Stimulated activated CD4-positive, alpha-beta T cell treated with anti-CD3 and anti-CD28 coated beads, Interleukin-4, amount 100 ng/mL, for 48 hours (primary cell): Measurements from ENCODE around the gene SYNGR2.
A peak's percentile ranks its signal among the peaks of the same experiment; 100 is the strongest.

Experiments
- DNase-seq, 2 donors: peaks; one replicate each; pipeline ENCODE4 v3.0.0-alpha.2; 2020; ENCODE audit warnings: low read depth in 2 of 2

The SYNGR2 gene

DNA sequence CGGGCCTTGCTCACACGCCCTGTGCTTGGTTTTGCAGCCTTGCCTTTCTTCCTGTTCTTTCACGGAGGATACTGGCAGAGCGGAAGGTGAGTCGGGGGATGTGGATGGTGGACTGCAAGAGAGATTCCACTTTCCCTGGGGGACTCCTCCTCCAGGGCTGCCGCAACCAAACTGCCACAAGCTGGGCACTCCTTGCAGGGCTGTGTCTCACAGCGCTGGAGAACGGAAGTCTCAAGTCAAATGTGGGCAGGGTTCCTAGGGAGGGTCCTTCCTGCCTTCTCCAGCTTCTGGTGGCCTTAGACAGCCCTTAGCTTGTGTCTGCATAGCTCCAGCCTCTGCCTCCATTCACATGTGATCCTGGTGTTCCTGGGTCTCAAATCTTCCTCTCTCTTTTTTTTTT, 34.3 kb downstream of the SYNGR2 start:
- no peak for DNase-seq

DNA sequence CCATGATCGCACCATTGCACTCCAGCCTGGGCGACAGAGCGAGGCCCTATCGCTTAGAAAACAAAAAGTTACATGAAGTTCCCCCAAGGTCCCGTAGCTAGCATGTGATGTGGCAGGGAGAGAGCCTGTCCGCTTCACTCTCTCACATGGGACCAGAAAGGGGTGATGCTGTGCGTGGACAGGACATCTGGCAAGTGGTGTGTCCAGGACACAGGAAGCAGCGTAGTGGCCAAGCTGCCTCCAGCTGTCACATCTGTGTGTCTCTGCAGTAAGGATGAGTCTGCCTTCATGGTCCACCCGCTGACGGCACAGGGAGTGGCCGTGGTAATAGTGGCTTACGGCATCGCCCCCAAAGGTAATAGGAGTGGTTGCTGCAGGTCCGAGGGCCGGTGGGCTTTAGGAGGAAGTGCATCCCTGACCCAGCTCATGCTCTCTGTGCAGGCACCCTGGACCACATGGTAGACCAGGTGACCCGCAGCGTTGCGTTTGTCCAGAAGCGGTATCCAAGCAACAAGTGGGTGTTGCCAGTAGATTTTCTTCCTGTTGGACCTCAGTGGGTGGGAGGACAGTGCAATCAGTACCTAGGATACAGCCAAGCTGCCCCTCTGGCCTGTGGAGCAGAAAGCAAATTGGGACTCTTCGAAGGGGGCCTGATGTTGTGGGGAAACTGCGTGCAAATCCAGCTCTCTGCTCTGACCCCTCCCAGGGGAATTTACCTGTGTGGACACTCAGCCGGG, 36.2 kb downstream of the SYNGR2 start:
- DNase-seq: no peak

DNA sequence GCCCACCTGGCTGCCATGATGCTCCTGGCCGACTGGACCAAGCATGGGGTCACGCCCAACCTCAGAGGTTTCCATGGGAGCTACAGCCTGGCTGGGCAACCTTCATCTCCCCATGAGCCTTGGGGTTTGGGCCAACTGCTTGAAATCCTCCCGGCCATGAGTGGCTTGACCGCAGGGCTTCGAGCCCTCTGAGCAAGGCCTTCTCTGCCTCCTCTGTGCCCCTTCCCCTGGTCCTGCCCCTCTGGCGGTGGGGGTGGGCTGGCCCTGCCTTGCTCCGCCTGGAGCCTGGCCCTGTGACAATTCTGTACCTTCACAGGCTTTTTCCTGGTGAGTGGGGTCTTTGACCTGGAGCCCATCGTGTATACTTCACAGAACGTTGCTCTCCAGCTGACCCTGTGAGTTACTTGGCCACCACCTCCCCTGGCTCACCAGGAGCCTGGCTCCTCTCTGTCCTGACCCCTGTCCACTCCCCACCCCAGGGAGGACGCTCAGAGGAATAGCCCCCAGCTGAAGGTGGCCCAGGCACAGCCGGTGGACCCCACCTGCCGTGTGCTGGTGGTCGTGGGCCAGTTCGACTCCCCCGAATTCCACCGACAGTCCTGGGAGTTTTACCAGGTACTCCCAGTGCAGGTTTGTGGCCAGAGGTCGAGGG, 36.9 kb downstream of the SYNGR2 start:
- no peak for DNase-seq

DNA sequence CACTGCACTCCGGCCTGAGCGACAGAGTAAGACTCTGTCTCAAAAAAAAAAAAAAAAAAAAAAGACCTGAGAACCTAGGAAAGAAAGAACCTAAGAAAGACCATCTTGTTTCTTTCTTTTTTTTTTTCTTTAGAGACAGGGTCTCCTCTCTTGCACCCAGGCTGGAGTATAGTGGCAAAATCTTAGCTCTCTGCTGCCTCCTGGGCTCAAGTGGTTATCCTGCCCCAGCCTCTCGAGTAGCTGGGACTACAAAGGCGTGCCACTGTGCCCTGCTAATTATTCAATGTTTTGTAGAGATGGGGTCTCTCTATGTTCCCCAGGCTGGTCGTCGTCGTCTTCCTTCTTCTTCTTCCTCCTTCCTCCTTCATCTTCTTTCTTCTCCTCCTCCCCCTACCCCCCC, 37.9 kb downstream of the SYNGR2 start:
- DNase-seq: no peak

DNA sequence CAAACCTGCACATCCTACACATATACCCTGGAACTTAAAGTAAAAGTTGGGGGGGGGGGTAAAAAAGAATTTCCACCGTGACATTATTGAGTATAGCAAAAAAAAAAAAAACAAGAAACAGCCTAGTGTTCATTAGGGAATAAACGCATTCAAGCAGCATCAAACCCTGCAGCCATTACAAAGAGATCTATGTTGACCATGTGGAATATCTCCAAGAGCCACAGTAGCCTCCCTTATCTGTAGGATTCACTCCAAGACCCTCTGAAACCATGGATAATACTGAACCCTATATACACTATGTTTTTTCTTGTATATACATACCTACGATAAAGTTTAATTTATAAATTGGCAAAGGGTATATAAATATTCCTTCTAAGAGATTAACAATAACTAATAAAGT, 40.1 kb downstream of the SYNGR2 start:
- DNase-seq: no peak

DNA sequence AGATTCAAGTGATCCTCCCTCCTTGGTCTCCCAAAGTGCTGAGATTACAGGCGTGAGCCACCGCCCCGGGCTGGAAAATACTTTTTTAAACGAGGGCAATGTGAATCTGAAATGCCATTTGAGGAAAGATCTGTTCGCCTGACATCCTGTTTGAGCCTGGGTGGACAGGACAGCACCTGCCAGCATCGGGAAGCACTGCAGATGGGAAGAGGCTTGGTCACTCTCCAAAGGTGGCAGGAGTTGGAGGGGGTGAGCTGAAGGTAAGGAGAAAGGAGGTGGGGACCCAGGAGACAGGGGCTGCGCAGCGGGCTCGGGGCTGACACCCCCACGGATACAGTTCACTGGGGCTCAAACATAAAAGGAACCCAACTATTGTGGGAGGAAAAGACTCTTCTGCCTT, 41.7 kb downstream of the SYNGR2 start:
- no peak for DNase-seq

DNA sequence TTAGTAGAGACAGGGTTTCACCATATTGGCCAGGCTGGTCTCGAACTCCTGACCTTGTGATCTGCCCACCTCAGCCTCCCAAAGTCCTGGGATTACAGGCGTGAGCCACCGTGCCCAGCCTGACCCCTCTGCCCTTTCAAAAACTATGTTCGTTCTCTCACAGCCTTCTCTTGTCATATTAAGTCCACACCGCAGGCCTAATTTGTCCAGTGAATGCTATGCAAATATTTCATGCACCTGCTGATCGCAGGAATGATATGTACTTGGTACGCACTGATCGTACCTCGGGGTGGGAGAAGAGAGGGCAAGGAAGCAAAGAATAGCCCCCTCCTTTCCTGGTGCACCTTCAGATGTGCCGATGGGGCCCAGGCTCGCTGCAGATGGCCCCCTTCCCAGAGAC, 42.7 kb downstream of the SYNGR2 start:
- DNase-seq: no peak

DNA sequence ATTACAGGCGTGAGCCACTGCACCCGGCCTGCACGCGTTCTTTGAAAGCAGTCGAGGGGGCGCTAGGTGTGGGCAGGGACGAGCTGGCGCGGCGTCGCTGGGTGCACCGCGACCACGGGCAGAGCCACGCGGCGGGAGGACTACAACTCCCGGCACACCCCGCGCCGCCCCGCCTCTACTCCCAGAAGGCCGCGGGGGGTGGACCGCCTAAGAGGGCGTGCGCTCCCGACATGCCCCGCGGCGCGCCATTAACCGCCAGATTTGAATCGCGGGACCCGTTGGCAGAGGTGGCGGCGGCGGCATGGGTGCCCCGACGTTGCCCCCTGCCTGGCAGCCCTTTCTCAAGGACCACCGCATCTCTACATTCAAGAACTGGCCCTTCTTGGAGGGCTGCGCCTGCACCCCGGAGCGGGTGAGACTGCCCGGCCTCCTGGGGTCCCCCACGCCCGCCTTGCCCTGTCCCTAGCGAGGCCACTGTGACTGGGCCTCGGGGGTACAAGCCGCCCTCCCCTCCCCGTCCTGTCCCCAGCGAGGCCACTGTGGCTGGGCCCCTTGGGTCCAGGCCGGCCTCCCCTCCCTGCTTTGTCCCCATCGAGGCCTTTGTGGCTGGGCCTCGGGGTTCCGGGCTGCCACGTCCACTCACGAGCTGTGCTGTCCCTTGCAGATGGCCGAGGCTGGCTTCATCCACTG, 45.8 kb downstream of the SYNGR2 start, which contains the start of gene BIRC5:
Gene BIRC5 (plus strand): TSS at position 238 of the 690 bp plus-strand sequence. CDS start 64 bp downstream, at position 302.
- peak; percentile 93 to 94 for DNase-seq

DNA sequence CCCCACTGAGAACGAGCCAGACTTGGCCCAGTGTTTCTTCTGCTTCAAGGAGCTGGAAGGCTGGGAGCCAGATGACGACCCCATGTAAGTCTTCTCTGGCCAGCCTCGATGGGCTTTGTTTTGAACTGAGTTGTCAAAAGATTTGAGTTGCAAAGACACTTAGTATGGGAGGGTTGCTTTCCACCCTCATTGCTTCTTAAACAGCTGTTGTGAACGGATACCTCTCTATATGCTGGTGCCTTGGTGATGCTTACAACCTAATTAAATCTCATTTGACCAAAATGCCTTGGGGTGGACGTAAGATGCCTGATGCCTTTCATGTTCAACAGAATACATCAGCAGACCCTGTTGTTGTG, 46.3 kb downstream of the SYNGR2 start:
- DNase-seq: no peak

DNA sequence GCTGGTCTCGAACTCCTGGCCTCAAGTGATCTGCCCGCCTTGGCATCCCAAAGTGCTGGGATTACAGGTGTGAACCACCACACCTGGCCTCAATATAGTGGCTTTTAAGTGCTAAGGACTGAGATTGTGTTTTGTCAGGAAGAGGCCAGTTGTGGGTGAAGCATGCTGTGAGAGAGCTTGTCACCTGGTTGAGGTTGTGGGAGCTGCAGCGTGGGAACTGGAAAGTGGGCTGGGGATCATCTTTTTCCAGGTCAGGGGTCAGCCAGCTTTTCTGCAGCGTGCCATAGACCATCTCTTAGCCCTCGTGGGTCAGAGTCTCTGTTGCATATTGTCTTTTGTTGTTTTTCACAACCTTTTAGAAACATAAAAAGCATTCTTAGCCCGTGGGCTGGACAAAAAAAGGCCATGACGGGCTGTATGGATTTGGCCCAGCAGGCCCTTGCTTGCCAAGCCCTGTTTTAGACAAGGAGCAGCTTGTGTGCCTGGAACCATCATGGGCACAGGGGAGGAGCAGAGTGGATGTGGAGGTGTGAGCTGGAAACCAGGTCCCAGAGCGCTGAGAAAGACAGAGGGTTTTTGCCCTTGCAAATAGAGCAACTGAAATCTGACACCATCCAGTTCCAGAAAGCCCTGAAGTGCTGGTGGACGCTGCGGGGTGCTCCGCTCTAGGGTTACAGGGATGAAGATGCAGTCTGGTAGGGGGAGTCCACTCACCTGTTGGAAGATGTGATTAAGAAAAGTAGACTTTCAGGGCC, 51.2 kb downstream of the SYNGR2 start:
- DNase-seq: no peak
